Ovary (tissue), 9 donors: ENCODE measurements around the gene MORN1. TPM values are rescaled to one million over a fixed set of nuclear protein-coding genes. Genes with fewer than 3 reads are reported as not detected.
"Not testable (repeated sequence)": the region's sequence is repeated elsewhere in the genome, so short reads cannot be mapped to it uniquely, and the experiment has no call there.

Source experiments
- DNase-seq, 5 donors: peaks; one replicate each; pipeline ENCODE4 v3.0.0-alpha.2; 2019 to 2020
- H3K27ac ChIP-seq, 2 donors: fragments of 200-600 bp; one replicate each; pipeline versions ENCODE4 v1.5.1 to v1.8.0; 2019 to 2022
- H3K27me3 ChIP-seq: fragments of 200-600 bp; one replicate; pipeline ENCODE4 v1.8.0; 2022
- H3K36me3 ChIP-seq: fragments of 200-600 bp; sonication (generic); one replicate; pipeline ENCODE4 v1.5.1; 2019
- H3K4me1 ChIP-seq: one replicate; pipeline ENCODE4 v1.8.1; 2013; ENCODE audit warnings: mild to moderate bottlenecking, moderate library complexity; ENCODE audit not compliant: insufficient read depth
- H3K4me3 ChIP-seq: fragments of 200-600 bp; sonication (generic); one replicate; pipeline ENCODE4 v1.5.1; 2017
- H3K9me3 ChIP-seq, 2 donors: fragments of 200-600 bp in 1 of 2; sonication (generic) in 1 of 2; one replicate each; pipeline versions ENCODE4 v1.5.1 to v1.8.1; 2013 to 2019; ENCODE audit warnings: mild to moderate bottlenecking in 1 of 2, moderate library complexity in 1 of 2
- EP300 ChIP-seq: sonication (generic); formaldehyde crosslinking; IDR thresholded peaks from one replicate; pipeline ENCODE4 v1.6.1; 2017; ENCODE audit warnings: antibody characterized with exemption
- POLR2A ChIP-seq: fragments of 450-650 bp; IDR thresholded peaks from one replicate; pipeline ENCODE4 v1.6.1; 2017; ENCODE audit warnings: antibody characterized with exemption, mild to moderate bottlenecking, moderate library complexity
- WGBS, 3 donors: extraction: QIAGEN DNeasy Blood & Tissue Kit in 1 of 3; methylation state at CpG; one replicate each; pipeline versions ENCODE4 v1.1.5 to v1.1.7; 2013 to 2017; 5-methylcytosine and 5-hydroxymethylcytosine counted together
- intact Hi-C, 4 donors: fragments of 100-400 bp; cut with DNase I; formaldehyde crosslinking; loops; one replicate each; pipeline versions ENCODE4 v1.11.0 to v1.15.1; 2022 to 2023
- polyA plus RNA-seq, 2 donors: library from polyadenylated mRNA; stranded (reverse); fragments of 200-250 nt in 1 of 2; fragments of 350-450 nt in 1 of 2; fragmentation: Illumina TruSeq in 1 of 2; extraction: RNeasy Lipid Tissue Mini Kit (QIAGEN cat#74804) in 1 of 2; gene quantifications; one replicate each; pipeline ENCODE4 v1.2.3, GENCODE V29; 2013 to 2014
- total RNA-seq, 7 donors: library from RNA; depleted of rRNA in 2 of 7; stranded (reverse); fragments of >200 nt in 2 of 7; fragmentation: NEBNext Ultra II Directional in 3 of 7; extraction: Animal tissue kit (Norgen Biotek cat#: 25700) in 3 of 7; gene quantifications; one replicate each; pipeline versions ENCODE4 v1.1.0 to v1.2.4, GENCODE V29; 2016 to 2023
- TF ChIP-seq, protein P1 (sequence below), 3 donors: fragments of 450-650 bp in 2 of 3; fragments of 200-600 bp in 1 of 3; IDR thresholded peaks; one replicate each; pipeline versions ENCODE4 v1.5.1 to v1.8.0; 2016 to 2022; ENCODE audit warnings: antibody characterized with exemption in 3 of 3, mild to moderate bottlenecking in 1 of 3
- donor health status: DM: no; HTN: no; CAD: no; lungs with moderate emphysema.
- donor health status: DM: no; HTN: no; CAD: no.
- donor health status: Bipolar disorder and iron deficiency.
- donor health status: DM: yes; HTN: yes; CAD: no.
- donor health status: DM: no; HTN: no; CAD: no.
- donor health status: DM: yes; HTN: yes; CAD: no.

The MORN1 gene
- total and polyA plus RNA-seq, 9 donors: 1.7 to 24.2 (median 17.7) TPM

DNA sequence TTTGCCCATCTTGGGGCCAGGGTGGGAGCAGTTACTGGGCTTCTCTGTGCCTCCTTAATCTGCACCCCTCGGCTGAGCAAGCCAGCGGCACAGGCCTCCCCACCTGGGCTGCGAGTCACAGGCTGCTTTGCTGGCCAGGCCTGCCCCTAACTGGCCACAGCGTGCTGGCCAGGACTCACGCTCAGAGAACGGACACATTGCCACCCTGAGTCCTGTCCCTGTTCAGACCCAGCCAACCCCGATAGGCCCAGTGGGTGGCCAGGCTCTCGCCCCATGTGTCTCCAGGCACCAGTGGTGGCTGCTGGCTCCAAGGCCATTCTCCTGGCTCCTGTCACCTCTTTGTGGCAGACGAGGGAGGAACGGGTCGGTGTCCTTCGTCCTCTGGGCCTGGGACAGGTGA is 61.3 kb downstream of the MORN1 start:
- Histone ChIP-seq H3K4me3 (no peak overlapping the region), H3K36me3 (no peaks in the 10 kb centered on the region), H3K4me1 (peaks cover 11% of the 10 kb centered on the region), H3K27me3 (no peaks in the 10 kb centered on the region), H3K27ac (no peak overlapping the region), H3K9me3 (no peaks in the 10 kb centered on the region)
- peak in 1 of 5 donors; percentile 22 for DNase-seq
- intact Hi-C loops: no loop called here
- TF ChIP-seq EP300 (no peak), POLR2A (no peak)
- TF ChIP-seq, protein P1, sequence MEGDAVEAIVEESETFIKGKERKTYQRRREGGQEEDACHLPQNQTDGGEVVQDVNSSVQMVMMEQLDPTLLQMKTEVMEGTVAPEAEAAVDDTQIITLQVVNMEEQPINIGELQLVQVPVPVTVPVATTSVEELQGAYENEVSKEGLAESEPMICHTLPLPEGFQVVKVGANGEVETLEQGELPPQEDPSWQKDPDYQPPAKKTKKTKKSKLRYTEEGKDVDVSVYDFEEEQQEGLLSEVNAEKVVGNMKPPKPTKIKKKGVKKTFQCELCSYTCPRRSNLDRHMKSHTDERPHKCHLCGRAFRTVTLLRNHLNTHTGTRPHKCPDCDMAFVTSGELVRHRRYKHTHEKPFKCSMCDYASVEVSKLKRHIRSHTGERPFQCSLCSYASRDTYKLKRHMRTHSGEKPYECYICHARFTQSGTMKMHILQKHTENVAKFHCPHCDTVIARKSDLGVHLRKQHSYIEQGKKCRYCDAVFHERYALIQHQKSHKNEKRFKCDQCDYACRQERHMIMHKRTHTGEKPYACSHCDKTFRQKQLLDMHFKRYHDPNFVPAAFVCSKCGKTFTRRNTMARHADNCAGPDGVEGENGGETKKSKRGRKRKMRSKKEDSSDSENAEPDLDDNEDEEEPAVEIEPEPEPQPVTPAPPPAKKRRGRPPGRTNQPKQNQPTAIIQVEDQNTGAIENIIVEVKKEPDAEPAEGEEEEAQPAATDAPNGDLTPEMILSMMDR (IDR thresholded peaks at IDR 0.05): no peak
- 88 to 90% (median 90%) methylated on average over 12 of the region's 12 CpGs for WGBS, 3 donors

DNA sequence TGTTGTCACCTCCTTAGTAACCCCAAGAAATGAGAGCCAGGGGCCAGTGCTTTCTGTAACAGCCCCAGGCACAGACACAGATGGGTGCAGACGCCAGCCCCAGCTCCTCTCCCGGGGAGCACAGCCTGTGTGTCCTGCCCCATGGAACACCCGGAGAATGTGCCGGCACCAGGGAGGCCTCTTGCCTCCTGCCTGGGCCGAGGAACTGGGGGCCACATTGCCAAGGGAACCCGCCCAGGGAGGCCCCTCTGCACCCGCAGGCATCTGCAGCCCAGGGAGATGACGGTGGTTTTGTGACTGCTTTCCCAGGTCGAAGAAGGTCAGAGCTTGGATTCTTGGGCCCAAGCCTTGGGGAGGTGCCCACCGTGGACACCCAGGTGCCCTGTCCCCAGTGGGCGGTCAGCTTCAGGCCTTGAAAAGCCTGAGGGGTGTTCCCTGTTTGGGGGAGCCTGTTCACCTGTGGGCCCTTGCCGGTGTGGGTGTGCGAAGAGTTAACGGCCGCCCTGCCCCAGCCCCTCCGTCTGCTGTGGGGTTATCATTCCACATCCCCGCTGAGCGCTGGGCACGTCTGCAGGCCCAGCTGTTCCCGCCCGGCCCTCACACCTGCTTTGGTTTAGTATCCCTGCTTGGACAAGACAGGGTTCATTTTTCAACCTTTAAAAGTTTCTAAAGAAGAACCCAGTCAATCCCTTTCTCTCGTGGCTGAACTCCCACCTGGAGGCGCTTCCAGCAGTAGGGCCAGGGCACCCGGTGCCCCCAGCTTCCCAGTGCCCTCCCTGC is 62.5 kb downstream of the MORN1 start:
- no peaks in the 10 kb centered on the region for H3K27me3 ChIP-seq
- H3K36me3 ChIP-seq: no peaks in the 10 kb centered on the region
- no peak for TF ChIP-seq EP300
- TF ChIP-seq, protein P1 (IDR thresholded peaks at IDR 0.05): no peak
- TF ChIP-seq POLR2A: no peak
- WGBS, 3 donors: 76 to 83% (median 78%) methylated on average over 21 to 24 of the region's 24 CpGs
- no peaks in the 10 kb centered on the region for H3K9me3 ChIP-seq
- no peak overlapping the region for H3K4me3 ChIP-seq
- no peak overlapping the region for H3K27ac ChIP-seq
- no peak for DNase-seq
- peaks cover 11% of the 10 kb centered on the region for H3K4me1 ChIP-seq
- intact Hi-C loops: no loop called here

DNA sequence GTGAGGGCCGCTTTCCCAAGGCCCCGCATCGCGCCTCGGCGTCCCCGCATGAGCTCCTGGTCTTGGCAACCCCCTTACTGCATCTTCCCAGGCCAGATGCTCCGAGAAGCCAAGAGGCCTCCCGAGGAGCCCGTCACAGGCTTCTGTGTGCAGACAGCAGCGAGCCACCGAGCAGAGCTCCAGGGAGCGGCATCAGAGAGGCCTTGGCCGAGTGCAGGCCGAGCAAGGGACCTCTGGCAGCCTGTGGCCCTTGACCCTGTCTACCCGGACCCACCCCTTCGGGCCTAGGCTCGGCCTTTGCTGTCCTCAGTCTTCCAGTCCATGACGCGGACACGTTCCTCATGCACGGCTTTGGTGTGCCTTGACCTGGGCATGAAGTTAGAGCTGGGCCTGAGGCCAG is 63.5 kb downstream of the MORN1 start:
- DNase-seq: no peak
- intact Hi-C loops: no loop called here
- no peaks in the 10 kb centered on the region for H3K27me3 ChIP-seq
- no peak overlapping the region for H3K4me3 ChIP-seq
- H3K9me3 ChIP-seq: no peaks in the 10 kb centered on the region
- TF ChIP-seq EP300: no peak
- no peak for TF ChIP-seq POLR2A
- TF ChIP-seq, protein P1 (IDR thresholded peaks at IDR 0.05): no peak
- no peaks in the 10 kb centered on the region for H3K36me3 ChIP-seq
- H3K27ac ChIP-seq: no peak overlapping the region
- H3K4me1 ChIP-seq: peaks cover 15% of the 10 kb centered on the region
- WGBS, 3 donors: 94 to 96% (median 95%) methylated on average over 22 of the region's 22 CpGs

DNA sequence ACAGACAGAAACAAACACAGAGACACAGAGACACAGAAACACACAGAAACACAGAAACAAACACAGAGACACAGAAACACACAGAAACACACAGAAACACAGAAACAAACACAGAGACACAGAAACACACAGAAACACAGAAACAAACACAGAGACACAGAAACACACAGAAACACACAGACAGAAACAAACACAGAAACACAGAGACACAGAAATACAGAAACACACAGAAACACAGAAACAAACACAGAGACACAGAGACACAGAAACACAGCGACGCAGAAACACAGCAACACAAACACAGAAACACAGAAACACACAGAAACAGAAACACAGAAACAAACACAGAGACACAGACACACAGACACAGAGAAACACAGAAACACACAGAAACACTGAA is 64.2 kb downstream of the MORN1 start:
- intact Hi-C loops, DNase-seq, H3K27me3 ChIP-seq, H3K27ac ChIP-seq, H3K4me3 ChIP-seq, H3K9me3 ChIP-seq, H3K36me3 ChIP-seq: not testable (repeated sequence)
- 96 to 98% (median 98%) methylated on average over 2 of the region's 2 CpGs for WGBS, 3 donors
- peaks cover 20% of the 10 kb centered on the region for H3K4me1 ChIP-seq

DNA sequence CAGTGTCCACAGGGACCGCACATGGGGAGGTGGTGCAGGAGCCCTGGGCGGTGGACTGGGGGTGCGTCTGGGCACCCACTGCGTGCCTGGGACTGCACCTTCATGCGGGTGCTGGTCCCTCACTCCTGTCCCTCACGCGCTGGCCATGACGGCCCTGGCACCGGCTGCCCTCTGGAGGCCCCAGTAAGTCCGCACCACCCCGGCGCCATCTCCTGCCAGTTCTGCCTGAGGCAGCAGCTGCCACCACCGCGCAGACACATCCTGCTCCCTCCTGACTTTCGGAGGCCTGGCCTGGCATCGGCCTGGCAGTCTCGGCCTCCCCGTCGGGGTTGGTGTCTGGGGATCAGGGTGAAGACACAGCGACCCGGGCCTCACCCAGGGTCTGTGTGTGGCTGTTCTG is 64.8 kb downstream of the MORN1 start:
- TF ChIP-seq POLR2A (no peak), EP300 (no peak)
- TF ChIP-seq, protein P1 (IDR thresholded peaks at IDR 0.05): no peak
- 88 to 91% (median 89%) methylated on average over 19 to 21 of the region's 21 CpGs for WGBS, 3 donors
- no peak overlapping the region for H3K4me3 ChIP-seq
- intact Hi-C loops: no loop called here
- H3K9me3 ChIP-seq: no peaks in the 10 kb centered on the region
- H3K27me3 ChIP-seq: no peaks in the 10 kb centered on the region
- DNase-seq: no peak
- peaks cover 22% of the 10 kb centered on the region for H3K4me1 ChIP-seq
- H3K27ac ChIP-seq: no peak overlapping the region
- H3K36me3 ChIP-seq: no peaks in the 10 kb centered on the region
